HEK293T (cell line): Measurements from ENCODE around the gene POLR3G.

ENCODE experiments used
- ARNT ChIP-seq: fragments of 450-650 bp; IDR thresholded peaks from 2 replicates; pipeline ENCODE4 v1.6.1; 2017; ENCODE audit warnings: mild to moderate bottlenecking
- BHLHE40 ChIP-seq: fragments of 450-650 bp; IDR thresholded peaks from 2 replicates; pipeline ENCODE4 v1.6.1; 2016; ENCODE audit warnings: mild to moderate bottlenecking, moderate library complexity, borderline replicate concordance
- ELF4 ChIP-seq: fragments of 450-650 bp; IDR thresholded peaks from 2 replicates; pipeline ENCODE4 v1.6.1; 2017; ENCODE audit warnings: antibody characterized with exemption
- FOXA1 ChIP-seq: fragments of 450-650 bp; IDR thresholded peaks from 2 replicates; pipeline ENCODE4 v1.6.1; 2016; ENCODE audit warnings: mild to moderate bottlenecking
- FOXK2 ChIP-seq: fragments of 450-650 bp; IDR thresholded peaks from 2 replicates; pipeline ENCODE4 v1.6.1; 2016; ENCODE audit warnings: mild to moderate bottlenecking
- FOXM1 ChIP-seq: fragments of 450-650 bp; IDR thresholded peaks from 2 replicates; pipeline ENCODE4 v1.6.1; 2017; ENCODE audit warnings: mild to moderate bottlenecking, borderline replicate concordance
- HDGF ChIP-seq: fragments of 450-650 bp; IDR thresholded peaks from 2 replicates; pipeline ENCODE4 v1.6.1; 2017; ENCODE audit warnings: antibody characterized with exemption, borderline replicate concordance
- NFRKB ChIP-seq: fragments of 450-650 bp; IDR thresholded peaks from 2 replicates; pipeline ENCODE4 v1.6.1; 2016; ENCODE audit warnings: mild to moderate bottlenecking, moderate library complexity
- SP1 ChIP-seq: fragments of 450-650 bp; IDR thresholded peaks from 2 replicates; pipeline ENCODE4 v1.6.1; 2017
- SUZ12 ChIP-seq: fragments of 450-650 bp; IDR thresholded peaks from 2 replicates; pipeline ENCODE4 v1.6.1; 2016; ENCODE audit warnings: mild to moderate bottlenecking
- TARDBP ChIP-seq: fragments of 450-650 bp; IDR thresholded peaks from 2 replicates; pipeline ENCODE4 v1.6.1; 2016
- ZNF384 ChIP-seq: fragments of 450-650 bp; IDR thresholded peaks from 2 replicates; pipeline ENCODE4 v1.6.1; 2016
- TF ChIP-seq, protein P1 (sequence below): fragments of 450-650 bp; IDR thresholded peaks from 2 replicates; pipeline ENCODE4 v1.6.1; 2016

GRCh38 chr5:90542827-90543519 lies 68.3 kb downstream of the POLR3G start:
- TF ChIP-seq TARDBP (no peak), FOXK2 (no peak), SP1 (no peak), ELF4 (no peak), NFRKB (no peak), FOXM1 (no peak), ZNF384 (no peak), SUZ12 (no peak), ARNT (no peak), BHLHE40 (no peak), HDGF (no peak), FOXA1 (no peak)
- TF ChIP-seq, protein P1, sequence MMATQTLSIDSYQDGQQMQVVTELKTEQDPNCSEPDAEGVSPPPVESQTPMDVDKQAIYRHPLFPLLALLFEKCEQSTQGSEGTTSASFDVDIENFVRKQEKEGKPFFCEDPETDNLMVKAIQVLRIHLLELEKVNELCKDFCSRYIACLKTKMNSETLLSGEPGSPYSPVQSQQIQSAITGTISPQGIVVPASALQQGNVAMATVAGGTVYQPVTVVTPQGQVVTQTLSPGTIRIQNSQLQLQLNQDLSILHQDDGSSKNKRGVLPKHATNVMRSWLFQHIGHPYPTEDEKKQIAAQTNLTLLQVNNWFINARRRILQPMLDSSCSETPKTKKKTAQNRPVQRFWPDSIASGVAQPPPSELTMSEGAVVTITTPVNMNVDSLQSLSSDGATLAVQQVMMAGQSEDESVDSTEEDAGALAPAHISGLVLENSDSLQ, result no peak
